ENCODE results near the gene PPIP5K1.

The PPIP5K1 gene

GRCh38 chr15:43516801-43517353 is 73.1 kb downstream of the PPIP5K1 start:
- no peak for DNase-seq

- DNase-seq: no peak
These were observed 73.8 kb downstream of the PPIP5K1 start for GRCh38 chr15:43516185-43516584.

- DNase-seq: no peak
These were observed 74.3 kb downstream of the PPIP5K1 start for GRCh38 chr15:43515741-43516140.

- no peak for DNase-seq
These were observed 75.6 kb downstream of the PPIP5K1 start for GRCh38 chr15:43514241-43515057.

DNA sequence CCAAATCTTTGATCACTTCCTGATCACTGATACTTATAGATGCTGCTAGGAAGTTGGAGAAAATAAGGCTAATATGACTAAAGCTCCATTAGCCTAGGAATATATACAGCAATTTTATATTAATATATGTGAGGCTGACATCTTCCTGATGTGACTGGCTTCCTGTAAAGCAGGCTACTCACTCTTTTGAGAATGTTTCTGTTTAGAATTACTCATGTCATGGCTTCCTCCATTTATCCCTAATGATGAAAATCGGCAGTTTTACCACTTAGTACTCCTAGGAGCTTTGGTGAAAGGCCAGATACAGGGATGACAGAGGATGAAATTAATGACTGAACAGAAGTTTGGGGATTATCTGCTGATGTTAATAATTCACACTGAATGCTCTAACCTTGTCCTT is 76.5 kb downstream of the PPIP5K1 start:
- DNase-seq: no peak

DNA sequence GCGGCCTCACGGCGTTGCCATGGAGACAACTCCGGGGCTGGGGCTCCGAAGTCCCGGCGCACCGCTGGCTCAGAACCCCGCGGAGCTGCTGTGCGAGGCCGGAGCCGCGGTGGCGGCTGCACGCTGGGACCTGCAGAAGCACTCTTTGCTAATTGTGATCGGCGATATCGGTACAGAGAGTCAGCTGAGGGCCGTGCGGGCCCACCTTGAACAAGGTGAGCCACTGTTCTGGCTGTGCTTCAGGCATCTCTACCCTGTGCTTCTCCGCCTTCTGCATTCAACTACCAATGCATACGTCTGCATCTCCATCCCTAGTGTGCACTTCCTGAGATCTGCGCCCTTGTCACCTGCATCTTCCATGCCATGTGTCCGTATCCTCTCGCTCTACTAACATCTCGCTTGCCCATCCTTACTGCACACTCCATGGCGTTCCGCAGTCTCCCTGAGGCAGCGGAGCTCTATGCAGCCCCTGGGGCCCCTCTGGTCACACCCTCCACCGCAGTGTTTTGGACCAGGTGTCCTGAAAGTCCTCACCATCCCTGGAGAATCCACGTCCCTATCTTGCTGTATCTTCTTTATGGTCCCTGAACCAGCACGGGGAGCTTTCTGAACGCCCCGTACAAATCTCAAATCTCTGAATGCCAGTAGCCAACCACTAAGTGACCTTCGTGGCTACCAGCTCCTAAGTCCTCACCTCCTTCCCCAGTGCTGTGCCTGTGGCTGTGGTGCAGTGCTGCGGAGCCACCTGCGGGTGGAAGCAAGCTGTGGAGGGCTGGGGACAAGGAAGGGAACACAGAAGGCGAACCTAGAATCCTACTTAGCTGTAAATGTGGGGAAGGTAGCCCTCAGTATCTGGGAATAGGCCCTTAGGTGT is 78.8 kb downstream of the PPIP5K1 start:
- peak; percentile 71 for DNase-seq

DNA sequence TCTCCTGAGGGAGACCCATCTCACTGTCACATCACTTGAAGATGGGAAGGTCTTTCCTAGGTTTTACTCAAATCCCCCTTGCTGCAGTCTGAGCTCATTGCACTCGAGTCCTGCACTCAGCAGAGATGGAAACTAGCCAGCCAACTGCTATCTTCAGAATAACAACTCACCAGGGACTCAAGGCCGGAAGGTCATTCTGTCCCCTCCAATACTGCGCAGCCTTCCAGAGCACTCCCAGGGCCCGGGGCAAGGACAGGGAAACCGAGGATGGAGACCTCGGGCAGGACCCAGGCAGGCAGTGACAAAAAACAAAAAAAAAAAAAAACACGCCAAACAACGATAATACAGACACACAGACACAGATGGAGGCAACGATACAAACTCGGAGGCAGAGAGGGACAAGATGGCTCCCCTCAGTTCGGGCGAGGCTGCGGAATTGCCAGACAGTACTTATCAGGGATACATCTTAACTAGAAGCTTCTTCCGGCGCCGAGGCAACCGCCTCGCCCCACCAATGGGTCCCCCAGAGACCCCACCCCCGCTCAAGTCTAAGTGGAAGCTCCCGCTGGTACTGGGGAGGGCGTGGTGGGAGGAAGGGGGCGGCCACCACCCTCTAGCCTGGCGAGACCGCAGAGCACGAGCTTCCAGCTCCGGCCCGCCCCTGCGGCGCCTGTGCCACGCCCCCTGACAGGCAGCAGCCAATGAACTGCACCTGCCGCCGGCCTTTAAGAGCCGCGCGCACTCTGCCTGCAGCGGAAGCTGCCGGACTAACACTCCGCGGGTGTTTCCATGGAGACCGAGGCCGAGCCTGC is 79.6 kb downstream of the PPIP5K1 start:
- DNase-seq: peak; percentile 98

GRCh38 chr15:43509660-43510199 is 80.3 kb downstream of the PPIP5K1 start:
- DNase-seq: no peak

GRCh38 chr15:43508991-43509659 is 80.9 kb downstream of the PPIP5K1 start:
- DNase-seq: no peak

GRCh38 chr15:43508421-43508820 is 81.6 kb downstream of the PPIP5K1 start:
- no peak for DNase-seq

GRCh38 chr15:43505738-43506137 is 84.3 kb downstream of the PPIP5K1 start:
- DNase-seq: no peak

DNA sequence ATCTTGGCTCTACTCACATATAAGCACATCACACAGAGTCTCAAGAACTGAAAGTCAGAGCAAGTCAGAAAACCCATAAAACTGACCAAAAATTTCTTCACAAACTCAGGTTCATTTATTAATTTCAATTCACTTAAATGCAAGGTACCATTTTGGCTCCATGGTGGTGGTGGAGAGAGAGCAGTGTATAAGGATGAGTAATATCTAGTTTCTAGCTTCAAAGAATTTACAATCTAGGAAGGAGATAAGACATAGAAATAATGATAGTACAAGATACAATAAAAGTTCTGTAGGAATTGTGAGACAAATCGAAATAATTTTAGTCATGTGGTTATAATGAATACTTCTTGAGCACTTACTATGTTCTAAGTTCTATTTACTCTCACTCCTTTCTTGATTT is 90.4 kb downstream of the PPIP5K1 start:
- DNase-seq: no peak

GRCh38 chr15:43498990-43499389 is 91.0 kb downstream of the PPIP5K1 start:
- DNase-seq: no peak

- DNase-seq: no peak
These were observed 96.1 kb downstream of the PPIP5K1 start for GRCh38 chr15:43493703-43494472.

DNA sequence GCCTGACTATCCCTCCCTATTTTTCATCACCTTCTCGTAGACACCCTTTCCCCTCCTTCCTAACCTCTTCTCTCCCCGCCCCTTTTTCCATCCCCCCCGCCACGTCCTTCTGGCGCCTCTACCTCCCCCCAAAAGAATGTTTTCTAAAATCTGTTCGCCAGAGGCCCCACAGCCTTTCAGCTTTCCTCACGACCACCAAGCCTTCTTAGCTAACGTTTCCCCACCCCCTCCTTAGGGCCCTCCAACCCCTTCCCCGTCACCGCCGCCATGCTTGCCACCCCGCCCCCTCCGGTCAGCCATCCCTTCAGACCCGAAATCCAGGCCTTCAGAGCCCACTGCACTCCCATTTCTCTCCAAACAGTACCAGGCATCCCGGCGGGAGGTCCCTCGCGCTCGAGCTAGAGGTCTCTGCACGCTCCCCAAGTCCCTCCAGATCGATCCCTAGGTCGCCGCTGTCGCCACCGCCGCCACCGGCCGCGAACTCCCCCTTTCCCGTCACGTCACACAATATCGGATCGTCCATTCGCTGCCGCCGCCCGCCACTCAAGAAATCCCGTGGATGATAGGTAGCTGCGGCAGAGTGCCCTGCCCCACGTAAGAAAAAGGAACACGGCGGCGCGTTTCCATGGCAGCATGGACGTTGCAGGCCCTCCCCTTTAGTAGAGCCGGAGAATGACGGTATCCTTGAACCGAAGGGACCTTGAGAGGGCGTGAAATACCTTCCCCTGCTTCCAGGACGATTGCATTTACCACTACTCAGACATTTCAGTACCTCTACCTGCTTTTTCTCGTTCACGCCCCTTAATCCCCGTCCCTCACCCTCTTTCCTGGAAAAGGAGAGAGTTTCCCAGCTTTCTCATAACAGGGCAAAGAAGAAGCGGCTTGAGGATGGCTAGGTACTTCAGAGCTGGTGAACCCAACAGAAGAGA is 97.1 kb downstream of the PPIP5K1 start, which contains the start of gene TP53BP1:
TP53BP1 (minus strand) TSS at position 484 of the 929 bp plus-strand sequence; CDS start at position 371, 113 bp downstream.
- peak; percentile 98 for DNase-seq

- no peak for DNase-seq
These were observed 97.7 kb downstream of the PPIP5K1 start for GRCh38 chr15:43492266-43492665.

GRCh38 chr15:43489191-43489590 is 100.8 kb downstream of the PPIP5K1 start:
- DNase-seq: no peak

- DNase-seq: no peak
These were observed 101.2 kb downstream of the PPIP5K1 start for GRCh38 chr15:43488790-43489189.

- DNase-seq: no peak
These were observed 102.6 kb downstream of the PPIP5K1 start for GRCh38 chr15:43487271-43487895.
